ENCODE measurements around the gene UNC93B1. TPM values are rescaled to one million over a fixed set of nuclear protein-coding genes. Genes with fewer than 3 reads are reported as not detected.

The UNC93B1 gene
- polyA plus RNA-seq, 2 of the 4 experiments (the other 2 are of a cell fraction) = 49.4 to 51.2 TPM

GRCh38 chr11:68011051-68011943 is 7.4 kb upstream of the UNC93B1 start (continued):
- TF ChIP-seq ZSCAN20 (CRISPR knock-in tag; IDR thresholded peaks at IDR 0.05) = peak; percentile 100
- TF ChIP-seq RARB (CRISPR knock-in tag; IDR thresholded peaks at IDR 0.05) = peak; percentile 99
- no peak for TF ChIP-seq RCOR1 (IDR thresholded peaks at IDR 0.05; ENCODE audit: low read depth, low read length)
- TF ChIP-seq KDM5A (IDR thresholded peaks at IDR 0.05) = no peak
- TF ChIP-seq, protein P1, sequence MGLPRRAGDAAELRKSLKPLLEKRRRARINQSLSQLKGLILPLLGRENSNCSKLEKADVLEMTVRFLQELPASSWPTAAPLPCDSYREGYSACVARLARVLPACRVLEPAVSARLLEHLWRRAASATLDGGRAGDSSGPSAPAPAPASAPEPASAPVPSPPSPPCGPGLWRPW (IDR thresholded peaks at IDR 0.05) = no peak
- TF ChIP-seq NFE2L2 (conservative IDR thresholded peaks at IDR 0.05; ENCODE audit: low read length) = no peak
- no peak for TF ChIP-seq EHMT2 (IDR thresholded peaks at IDR 0.05; ENCODE audit: low read depth)
- peak; percentile 99 for TF ChIP-seq TFCP2L1 (CRISPR knock-in tag; IDR thresholded peaks at IDR 0.05)
- TF ChIP-seq PHF8 (IDR thresholded peaks at IDR 0.05; ENCODE audit: borderline replicate concordance, low read depth) = no peak
- TF ChIP-seq, protein P2, sequence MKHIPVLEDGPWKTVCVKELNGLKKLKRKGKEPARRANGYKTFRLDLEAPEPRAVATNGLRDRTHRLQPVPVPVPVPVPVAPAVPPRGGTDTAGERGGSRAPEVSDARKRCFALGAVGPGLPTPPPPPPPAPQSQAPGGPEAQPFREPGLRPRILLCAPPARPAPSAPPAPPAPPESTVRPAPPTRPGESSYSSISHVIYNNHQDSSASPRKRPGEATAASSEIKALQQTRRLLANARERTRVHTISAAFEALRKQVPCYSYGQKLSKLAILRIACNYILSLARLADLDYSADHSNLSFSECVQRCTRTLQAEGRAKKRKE (CRISPR knock-in tag; IDR thresholded peaks at IDR 0.05; ENCODE audit: low read depth) = peak; percentile 100
- no peak for TF ChIP-seq SMC3 (IDR thresholded peaks at IDR 0.05)
- TF ChIP-seq, protein P3, sequence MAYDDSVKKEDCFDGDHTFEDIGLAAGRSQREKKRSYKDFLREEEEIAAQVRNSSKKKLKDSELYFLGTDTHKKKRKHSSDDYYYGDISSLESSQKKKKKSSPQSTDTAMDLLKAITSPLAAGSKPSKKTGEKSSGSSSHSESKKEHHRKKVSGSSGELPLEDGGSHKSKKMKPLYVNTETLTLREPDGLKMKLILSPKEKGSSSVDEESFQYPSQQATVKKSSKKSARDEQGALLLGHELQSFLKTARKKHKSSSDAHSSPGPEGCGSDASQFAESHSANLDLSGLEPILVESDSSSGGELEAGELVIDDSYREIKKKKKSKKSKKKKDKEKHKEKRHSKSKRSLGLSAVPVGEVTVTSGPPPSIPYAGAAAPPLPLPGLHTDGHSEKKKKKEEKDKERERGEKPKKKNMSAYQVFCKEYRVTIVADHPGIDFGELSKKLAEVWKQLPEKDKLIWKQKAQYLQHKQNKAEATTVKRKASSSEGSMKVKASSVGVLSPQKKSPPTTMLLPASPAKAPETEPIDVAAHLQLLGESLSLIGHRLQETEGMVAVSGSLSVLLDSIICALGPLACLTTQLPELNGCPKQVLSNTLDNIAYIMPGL (CRISPR knock-in tag; IDR thresholded peaks at IDR 0.05; ENCODE audit: borderline replicate concordance) = peak; percentile 100
- no peak for TF ChIP-seq USF2 (IDR thresholded peaks at IDR 0.05)
- TF ChIP-seq HDAC2 (IDR thresholded peaks at IDR 0.05) = no peak
- no peak; a peak in 2 of 5 replicates for TF ChIP-seq JUN (IDR thresholded peaks at IDR 0.05)
- TF ChIP-seq, protein P4, sequence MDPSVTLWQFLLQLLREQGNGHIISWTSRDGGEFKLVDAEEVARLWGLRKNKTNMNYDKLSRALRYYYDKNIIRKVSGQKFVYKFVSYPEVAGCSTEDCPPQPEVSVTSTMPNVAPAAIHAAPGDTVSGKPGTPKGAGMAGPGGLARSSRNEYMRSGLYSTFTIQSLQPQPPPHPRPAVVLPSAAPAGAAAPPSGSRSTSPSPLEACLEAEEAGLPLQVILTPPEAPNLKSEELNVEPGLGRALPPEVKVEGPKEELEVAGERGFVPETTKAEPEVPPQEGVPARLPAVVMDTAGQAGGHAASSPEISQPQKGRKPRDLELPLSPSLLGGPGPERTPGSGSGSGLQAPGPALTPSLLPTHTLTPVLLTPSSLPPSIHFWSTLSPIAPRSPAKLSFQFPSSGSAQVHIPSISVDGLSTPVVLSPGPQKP (IDR thresholded peaks at IDR 0.05; ENCODE audit: low read depth, low read length) = no peak
- TF ChIP-seq CBX8 (IDR thresholded peaks at IDR 0.05) = no peak
- no peak for TF ChIP-seq BHLHE40 (IDR thresholded peaks at IDR 0.05; ENCODE audit: low read depth, low read length)
- no peak for TF ChIP-seq MYC (IDR thresholded peaks at IDR 0.05; ENCODE audit: borderline replicate concordance, low read length)
- no peak for TF ChIP-seq ESRRA (IDR thresholded peaks at IDR 0.05; ENCODE audit: borderline replicate concordance, low read length)
- no peak for TF ChIP-seq CHD4 (IDR thresholded peaks at IDR 0.05; ENCODE audit: borderline replicate concordance)
- TF ChIP-seq TP53 (CRISPR knock-in tag; IDR thresholded peaks at IDR 0.05) = peak; percentile 100
- TF ChIP-seq EHF (CRISPR knock-in tag; IDR thresholded peaks at IDR 0.05) = peak; percentile 100
- no peak for TF ChIP-seq CBX2 (IDR thresholded peaks at IDR 0.05; ENCODE audit: borderline replicate concordance, low read depth)
- peak; percentile 31 for TF ChIP-seq POLR2A (IDR thresholded peaks at IDR 0.05; ENCODE audit: low read length)

Measured in A549 (cell line).